AML-193 (cell line): ENCODE data around the gene ROBO3.

ENCODE experiments used
- DNase-seq, 2 experiments: peaks; one replicate each; lab custom pipeline; 2025; lab: John Stamatoyannopoulos, UW

The ROBO3 gene

GRCh38 chr11:124875943-124876817, 10.9 kb downstream of the ROBO3 start:
- peak; percentile 73 to 79 for DNase-seq

GRCh38 chr11:124876818-124877630, 11.8 kb downstream of the ROBO3 start:
- DNase-seq = no peak

GRCh38 chr11:124877631-124877909, 12.3 kb downstream of the ROBO3 start:
- no peak for DNase-seq

- DNase-seq = no peak
Observed at GRCh38 chr11:124877910-124878758, 12.9 kb downstream of the ROBO3 start.

DNA sequence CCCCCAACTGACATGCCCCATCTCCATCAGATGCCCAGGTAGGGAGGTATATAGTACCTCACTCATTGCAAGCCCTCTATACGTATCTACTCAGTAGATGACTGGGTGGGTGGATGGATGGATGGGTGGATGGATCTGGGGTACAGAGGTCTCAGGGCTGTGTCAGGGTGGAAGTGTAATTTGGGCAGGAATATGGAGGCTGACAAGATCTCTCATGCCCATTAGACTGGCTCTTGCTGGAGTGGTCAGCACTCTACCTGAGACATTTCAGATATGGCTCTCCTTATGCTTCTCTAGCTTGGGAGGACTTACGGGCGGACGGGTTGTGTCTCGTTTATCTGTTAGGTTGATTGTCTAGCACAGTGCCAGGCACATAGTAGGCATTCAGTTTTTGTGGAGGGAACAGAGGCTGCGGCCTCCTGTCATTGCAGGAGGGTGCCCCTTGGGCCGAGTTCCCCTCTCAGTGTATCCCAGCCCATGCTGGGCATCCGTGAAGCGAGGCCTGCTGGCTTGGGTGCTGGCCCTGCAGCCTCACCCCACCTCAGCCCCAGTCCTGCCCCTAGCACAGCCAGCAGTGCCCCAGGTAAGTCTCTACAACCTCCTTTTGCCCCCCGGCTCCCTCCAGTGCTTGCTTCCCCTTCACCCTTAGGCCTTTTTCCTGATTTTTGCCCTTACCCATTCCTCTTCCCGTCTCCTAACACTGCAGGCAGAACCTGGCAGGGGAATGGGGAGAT, 13.7 kb downstream of the ROBO3 start:
- DNase-seq = no peak

GRCh38 chr11:124879493-124880289, 14.5 kb downstream of the ROBO3 start:
- DNase-seq = no peak

DNA sequence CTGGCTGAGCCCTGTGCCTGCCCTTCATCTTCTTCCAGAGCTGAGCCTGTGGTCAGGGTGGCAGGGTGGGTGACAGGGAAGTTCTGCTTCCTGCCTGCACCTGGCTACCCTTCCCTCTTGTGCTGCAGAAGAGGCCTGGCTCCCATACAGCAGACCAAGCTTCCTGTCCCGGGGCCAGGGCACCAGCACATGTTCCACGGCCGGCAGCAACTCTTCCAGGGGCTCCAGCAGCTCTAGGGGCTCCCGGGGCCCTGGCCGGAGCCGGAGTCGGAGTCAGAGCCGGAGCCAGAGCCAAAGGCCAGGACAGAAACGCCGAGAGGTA, 15.0 kb downstream of the ROBO3 start:
- DNase-seq = no peak

DNA sequence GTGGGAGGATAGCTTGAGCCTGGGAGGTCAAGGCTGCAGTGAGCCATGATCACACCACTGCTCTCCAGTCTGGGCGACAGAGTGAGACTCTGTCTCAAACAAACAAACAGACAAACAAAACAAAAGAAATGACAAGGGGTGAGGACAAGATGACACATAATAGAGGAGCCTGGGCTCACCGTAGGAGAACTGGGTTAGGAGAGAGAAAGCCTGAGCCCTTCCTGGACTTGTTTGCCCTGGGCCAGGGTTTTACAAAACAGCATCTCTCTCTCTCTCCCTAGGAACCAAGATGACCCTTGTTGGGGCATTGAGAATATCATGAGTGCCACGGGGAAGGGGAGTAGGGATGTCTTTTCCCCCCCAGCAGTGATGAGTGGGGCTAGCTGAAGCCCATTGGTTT, 15.7 kb downstream of the ROBO3 start:
- no peak for DNase-seq

DNA sequence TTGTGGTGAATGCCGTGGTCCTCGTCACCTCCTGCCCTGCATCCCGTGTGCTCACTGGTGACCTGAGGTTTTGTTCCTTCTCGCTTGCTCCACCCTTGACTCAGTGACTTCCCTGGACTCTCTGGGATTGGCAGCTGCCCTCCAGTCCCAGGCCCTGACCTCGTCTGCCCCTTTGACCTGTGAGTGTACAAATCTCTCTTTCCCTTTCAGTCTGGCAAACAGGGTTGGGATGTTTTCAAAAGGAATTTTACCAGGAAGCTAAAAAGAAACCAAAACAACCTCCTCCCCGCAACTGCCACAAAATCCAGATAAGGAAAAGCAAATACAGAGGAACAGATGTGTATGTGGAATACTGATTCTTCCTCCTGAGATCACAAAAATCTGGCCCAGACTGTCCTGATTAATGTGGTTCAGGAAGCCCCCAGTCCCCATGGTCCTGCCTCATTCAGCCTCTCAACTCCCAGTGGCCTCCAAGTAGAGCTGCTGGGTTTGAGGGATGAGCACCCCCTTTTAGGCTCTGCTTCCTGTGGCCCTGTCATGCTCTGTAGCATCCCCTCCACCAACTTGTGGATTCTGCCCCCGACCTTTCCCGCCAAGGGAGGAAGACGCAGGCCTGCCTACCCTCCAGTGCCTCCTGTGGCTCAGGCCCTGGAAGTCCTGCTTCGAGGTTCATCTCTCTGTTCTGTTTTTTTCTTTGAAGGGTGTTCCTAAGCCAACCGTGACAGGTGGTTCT, 17.3 kb downstream of the ROBO3 start:
- no peak for DNase-seq

DNA sequence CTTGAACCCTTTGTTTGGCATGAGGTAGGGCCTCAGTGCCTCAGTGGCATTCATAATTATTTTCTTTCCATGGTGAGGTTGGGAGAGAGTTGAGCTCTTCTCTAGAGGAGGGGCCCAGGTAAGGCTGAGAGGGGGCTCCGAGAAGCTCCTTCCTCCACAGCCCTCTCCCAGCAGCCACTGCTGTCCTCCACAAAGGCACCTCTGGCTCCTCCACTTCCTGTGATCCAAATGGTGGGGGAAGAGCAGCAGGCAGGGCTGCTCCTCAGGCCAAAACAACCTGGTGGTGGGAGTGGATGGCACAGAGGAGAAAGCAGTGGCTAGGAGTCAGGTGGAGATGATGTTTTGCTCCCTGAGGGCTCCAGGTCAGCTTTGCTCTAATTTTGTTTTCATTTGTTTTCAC, 19.1 kb downstream of the ROBO3 start:
- DNase-seq = no peak

DNA sequence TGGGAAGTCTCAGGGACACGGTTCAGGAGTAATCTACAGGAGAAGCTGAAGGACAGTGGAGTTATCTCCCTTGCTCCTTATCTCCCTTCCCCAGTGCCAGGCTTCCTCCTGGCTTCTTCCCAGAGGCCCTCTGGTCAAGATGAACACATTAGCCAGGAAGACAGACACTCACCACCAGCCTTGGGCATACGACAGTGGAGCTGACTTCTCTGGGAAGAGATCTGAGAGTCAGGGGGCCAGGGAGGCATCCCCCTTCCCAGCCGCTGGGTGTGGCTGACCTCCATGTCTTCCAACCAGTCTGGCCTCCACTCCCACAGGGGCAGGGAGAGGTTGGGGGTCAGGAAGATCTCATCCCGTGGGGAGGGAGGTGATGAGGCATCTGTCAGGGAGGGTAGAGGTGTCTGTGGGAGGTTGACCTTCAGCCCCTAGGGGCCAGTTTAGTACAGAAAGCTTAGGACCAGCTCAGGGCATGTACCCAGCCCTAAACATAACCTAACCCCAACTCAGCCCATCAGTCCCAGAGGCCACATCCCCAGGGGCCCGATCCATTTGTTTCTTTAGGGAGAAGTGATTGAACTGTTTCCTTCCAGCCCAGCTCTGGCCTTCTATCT, 19.7 kb downstream of the ROBO3 start:
- no peak for DNase-seq

DNA sequence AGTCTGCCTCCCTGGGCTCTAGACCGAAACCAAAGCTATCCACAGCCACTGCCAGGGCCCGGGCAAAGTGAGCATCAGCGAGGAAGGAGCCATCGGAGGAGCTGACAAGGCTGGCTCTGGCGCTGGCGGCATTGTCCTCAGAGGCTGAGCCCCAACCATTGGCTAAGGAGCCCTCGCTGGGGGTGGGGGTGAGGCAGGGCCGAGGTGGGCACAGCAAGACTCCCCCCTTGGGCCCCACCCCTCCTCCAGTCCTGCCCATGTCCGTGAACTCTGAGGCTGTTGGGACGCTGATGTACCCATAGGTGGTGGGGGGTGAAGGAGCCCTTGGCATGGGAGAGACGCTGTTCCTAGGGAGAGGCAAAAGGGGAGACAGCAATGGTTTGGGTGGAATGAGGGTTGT, 21.2 kb downstream of the ROBO3 start:
- no peak for DNase-seq

GRCh38 chr11:124886978-124887666, 21.9 kb downstream of the ROBO3 start:
- no peak for DNase-seq

DNA sequence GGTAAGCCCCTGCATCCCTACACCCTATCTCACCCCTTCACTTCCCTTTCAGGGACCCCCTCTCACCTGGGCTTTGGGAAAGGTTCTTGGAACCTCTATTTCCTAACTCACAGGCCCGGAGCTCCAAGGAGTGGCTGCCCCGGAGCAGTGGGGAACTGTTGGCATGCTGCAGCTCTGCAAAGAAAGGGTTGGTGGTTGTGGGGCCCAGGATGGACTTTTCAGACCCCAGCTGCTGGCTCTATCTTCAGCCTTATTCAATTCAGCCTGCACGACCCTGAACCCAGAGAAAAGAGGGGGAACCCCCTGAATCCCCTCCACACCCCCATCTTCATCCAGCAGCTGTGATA, 22.4 kb downstream of the ROBO3 start:
- DNase-seq = no peak

- DNase-seq = no peak
Observed at GRCh38 chr11:124889191-124890091, 24.2 kb downstream of the ROBO3 start.

- no peak for DNase-seq
Observed at GRCh38 chr11:124890151-124890550, 24.9 kb downstream of the ROBO3 start.

DNA sequence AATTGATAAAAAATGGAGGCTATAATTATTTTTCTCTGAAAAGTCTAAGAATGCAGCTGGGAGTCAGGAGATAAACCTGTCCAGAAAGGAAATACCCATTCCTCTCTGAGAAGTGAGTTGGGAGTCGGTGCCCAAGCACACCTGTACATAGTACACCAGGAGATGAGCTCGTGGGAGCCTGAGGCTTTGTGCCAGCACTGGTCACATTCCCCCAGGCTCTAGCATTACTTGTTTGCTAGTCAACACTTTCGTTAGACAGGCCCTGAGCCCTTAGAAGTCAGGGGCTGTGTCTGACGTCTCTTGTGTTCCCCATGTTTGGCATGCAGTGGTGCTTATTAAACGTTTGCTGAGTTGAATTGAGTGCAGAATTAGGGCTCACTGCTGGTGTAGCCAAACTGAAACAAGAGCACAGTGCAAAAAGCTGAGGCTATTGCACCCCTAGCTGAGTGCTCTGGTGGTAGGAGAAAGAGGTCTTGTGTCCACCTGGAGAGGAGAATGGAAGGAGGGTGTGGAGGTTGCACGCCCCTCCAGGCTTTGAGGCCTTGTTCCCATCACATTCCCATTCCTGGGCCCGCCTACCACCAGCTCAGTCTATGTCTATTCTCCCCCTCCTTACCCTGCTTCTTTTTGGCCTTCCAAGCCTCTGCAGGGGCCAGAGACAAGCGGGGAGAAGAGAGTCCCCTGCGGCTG, 25.6 kb downstream of the ROBO3 start:
- no peak for DNase-seq

- DNase-seq = no peak
Observed at GRCh38 chr11:124891373-124891861, 26.2 kb downstream of the ROBO3 start.
